ENCODE measurements around the gene RNF166. TPM values are rescaled to one million over a fixed set of nuclear protein-coding genes. Genes with fewer than 3 reads are reported as not detected.

The RNF166 gene
- total RNA-seq, 6 experiments from 2014 or later = 10.3 to 18.3 (median 13.2) TPM

- peak; percentile 73 for DNase-seq
- Mint-ChIP-seq H3K36me3 (ENCODE audit: low read depth) (no peaks in the 10 kb centered on the region; the same call in 1 of the 2 replicates), H3K27ac (no peak overlapping the region), H3K4me1 (ENCODE audit: low read depth) (no peaks in the 10 kb centered on the region), H3K27me3 (ENCODE audit: insufficient read depth) (peaks cover 4% of the 10 kb centered on the region; the same call in 1 of the 2 replicates), H3K9me3 (no peaks in the 10 kb centered on the region), H3K4me3 (no peak overlapping the region)
- peak; percentile 100 for TF ChIP-seq CTCF (IDR thresholded peaks at IDR 0.05)
Observed at GRCh38 chr16:88737298-88738150, 31.3 kb upstream of the RNF166 start.

- Mint-ChIP-seq H3K9me3 (no peaks in the 10 kb centered on the region), H3K27ac (no peak overlapping the region), H3K4me1 (ENCODE audit: low read depth) (no peaks in the 10 kb centered on the region), H3K36me3 (ENCODE audit: low read depth) (peaks cover under 1% of the 10 kb centered on the region; the same call in 1 of the 2 replicates), H3K27me3 (ENCODE audit: insufficient read depth) (peaks cover 4% of the 10 kb centered on the region; the same call in 1 of the 2 replicates), H3K4me3 (no peak overlapping the region)
- no peak for DNase-seq
- no peak for TF ChIP-seq CTCF (IDR thresholded peaks at IDR 0.05)
Observed at GRCh38 chr16:88736496-88736895, 30.3 kb upstream of the RNF166 start.

GRCh38 chr16:88736088-88736487, 29.9 kb upstream of the RNF166 start:
- no peak for TF ChIP-seq CTCF (IDR thresholded peaks at IDR 0.05)
- H3K4me3 Mint-ChIP-seq = no peak overlapping the region
- DNase-seq = no peak
- H3K36me3 Mint-ChIP-seq (ENCODE audit: low read depth) = peaks cover 5% of the 10 kb centered on the region; the same call in 1 of the 2 replicates
- peaks cover 6% of the 10 kb centered on the region for H3K27me3 Mint-ChIP-seq (ENCODE audit: insufficient read depth)
- H3K4me1 Mint-ChIP-seq (ENCODE audit: low read depth) = no peaks in the 10 kb centered on the region
- no peak overlapping the region for H3K27ac Mint-ChIP-seq
- no peaks in the 10 kb centered on the region for H3K9me3 Mint-ChIP-seq

- no peaks in the 10 kb centered on the region for H3K4me1 Mint-ChIP-seq (ENCODE audit: low read depth)
- H3K27me3 Mint-ChIP-seq (ENCODE audit: insufficient read depth) = peaks cover 8% of the 10 kb centered on the region
- TF ChIP-seq CTCF (IDR thresholded peaks at IDR 0.05) = no peak
- DNase-seq = no peak
- no peak overlapping the region for H3K4me3 Mint-ChIP-seq
- H3K36me3 Mint-ChIP-seq (ENCODE audit: low read depth) = peaks cover 9% of the 10 kb centered on the region; the same call in 1 of the 2 replicates
- no peaks in the 10 kb centered on the region for H3K9me3 Mint-ChIP-seq
- no peak overlapping the region for H3K27ac Mint-ChIP-seq
Observed at GRCh38 chr16:88735616-88736015, 29.4 kb upstream of the RNF166 start.

- Mint-ChIP-seq H3K27me3 (ENCODE audit: insufficient read depth) (peaks cover 8% of the 10 kb centered on the region), H3K4me1 (ENCODE audit: low read depth) (no peaks in the 10 kb centered on the region), H3K27ac (no peak overlapping the region), H3K4me3 (no peak overlapping the region; the same call in 1 of the 2 replicates), H3K36me3 (ENCODE audit: low read depth) (peaks cover 9% of the 10 kb centered on the region; the same call in 1 of the 2 replicates), H3K9me3 (no peaks in the 10 kb centered on the region)
- TF ChIP-seq CTCF (IDR thresholded peaks at IDR 0.05) = no peak
- no peak for DNase-seq
Observed at GRCh38 chr16:88735121-88735520, 28.9 kb upstream of the RNF166 start.

Measured in HFFc6 (cell line).